ENCODE measurements around the gene TRIM37. TPM values are rescaled to one million over a fixed set of nuclear protein-coding genes. Genes with fewer than 3 reads are reported as not detected.
"Not testable (repeated sequence)": the region's sequence is repeated elsewhere in the genome, so short reads cannot be mapped to it uniquely, and the experiment has no call there.

The TRIM37 gene
- polyA plus RNA-seq, 2 donors: 4.1 to 6.1 TPM

- Histone ChIP-seq H3K4me3 (ENCODE audit: low read depth in 1 of 2, low read length in 2 of 2) (no peak overlapping the region), H3K9me3 (ENCODE audit: control insufficient read depth in 2 of 2, insufficient read depth in 1 of 2, low read depth in 1 of 2, low read length in 1 of 2) (no peaks in the 10 kb centered on the region), H3K4me1 (ENCODE audit: control insufficient read depth in 2 of 2, insufficient read depth in 2 of 2, low read length in 1 of 2) (peaks cover 0 to 2% of the 10 kb centered on the region in 2 donors), H3K27me3 (ENCODE audit: control insufficient read depth in 1 of 2, insufficient read depth in 2 of 2, low read length in 2 of 2) (no peaks in the 10 kb centered on the region), H3K27ac (ENCODE audit: low read depth in 2 of 2, low read length in 1 of 2) (no peak overlapping the region), H3K36me3 (ENCODE audit: control insufficient read depth in 2 of 2, insufficient read depth in 2 of 2, low read length in 1 of 2) (peaks cover 0 to 3% of the 10 kb centered on the region in 2 donors)
- 45 to 46% methylated on average over 8 of the region's 8 CpGs for WGBS, 2 donors
Observed at GRCh38 chr17:59093702-59094231, 12.9 kb downstream of the TRIM37 start.

- Histone ChIP-seq H3K27me3 (ENCODE audit: control insufficient read depth in 1 of 2, insufficient read depth in 2 of 2, low read length in 2 of 2) (no peaks in the 10 kb centered on the region), H3K4me1 (ENCODE audit: control insufficient read depth in 2 of 2, insufficient read depth in 2 of 2, low read length in 1 of 2) (peaks cover 0 to 2% of the 10 kb centered on the region in 2 donors), H3K9me3 (ENCODE audit: control insufficient read depth in 2 of 2, insufficient read depth in 1 of 2, low read depth in 1 of 2, low read length in 1 of 2) (no peaks in the 10 kb centered on the region), H3K4me3 (ENCODE audit: low read depth in 1 of 2, low read length in 2 of 2) (no peak overlapping the region), H3K36me3 (ENCODE audit: control insufficient read depth in 2 of 2, insufficient read depth in 2 of 2, low read length in 1 of 2) (peaks cover 0 to 3% of the 10 kb centered on the region in 2 donors), H3K27ac (ENCODE audit: low read depth in 2 of 2, low read length in 1 of 2) (no peak overlapping the region)
- WGBS, 2 donors: 62 to 63% methylated on average over 4 of the region's 4 CpGs
Observed at GRCh38 chr17:59093145-59093701, 13.5 kb downstream of the TRIM37 start.

DNA sequence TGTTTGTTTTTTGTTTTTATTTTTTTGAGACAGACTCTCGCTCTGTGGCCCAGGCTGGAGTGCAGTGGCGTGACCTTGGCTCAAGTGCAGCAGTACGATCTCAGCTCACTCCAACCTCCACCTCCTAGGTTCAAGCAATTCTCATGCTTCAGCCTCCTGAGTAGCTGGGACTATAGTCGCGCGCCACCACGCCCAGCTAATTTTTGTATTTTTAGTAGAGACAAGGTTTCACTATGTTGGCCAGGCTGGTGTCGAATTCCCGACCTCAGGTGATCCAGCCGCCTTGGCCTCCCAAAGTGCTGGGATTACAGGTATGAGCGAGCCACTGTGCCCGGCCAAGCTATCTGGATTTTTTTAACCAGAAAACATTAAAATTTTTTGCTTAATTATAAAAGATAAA, 16.1 kb downstream of the TRIM37 start:
- WGBS, 2 donors: 91 to 95% methylated on average over 12 of the region's 12 CpGs
- H3K27me3 ChIP-seq (ENCODE audit: control insufficient read depth in 1 of 2, insufficient read depth in 2 of 2, low read length in 2 of 2); H3K4me1 ChIP-seq (ENCODE audit: control insufficient read depth in 2 of 2, insufficient read depth in 2 of 2, low read length in 1 of 2); H3K27ac ChIP-seq (ENCODE audit: low read depth in 2 of 2, low read length in 1 of 2); H3K4me3 ChIP-seq (ENCODE audit: low read depth in 1 of 2, low read length in 2 of 2); H3K9me3 ChIP-seq (ENCODE audit: control insufficient read depth in 2 of 2, insufficient read depth in 1 of 2, low read depth in 1 of 2, low read length in 1 of 2); H3K36me3 ChIP-seq (ENCODE audit: control insufficient read depth in 2 of 2, insufficient read depth in 2 of 2, low read length in 1 of 2): not testable (repeated sequence)

GRCh38 chr17:59084154-59084553, 22.5 kb downstream of the TRIM37 start:
- Histone ChIP-seq H3K9me3 (ENCODE audit: control insufficient read depth in 2 of 2, insufficient read depth in 1 of 2, low read depth in 1 of 2, low read length in 1 of 2) (no peaks in the 10 kb centered on the region), H3K4me3 (ENCODE audit: low read depth in 1 of 2, low read length in 2 of 2) (no peak overlapping the region), H3K27me3 (ENCODE audit: control insufficient read depth in 1 of 2, insufficient read depth in 2 of 2, low read length in 2 of 2) (no peaks in the 10 kb centered on the region), H3K36me3 (ENCODE audit: control insufficient read depth in 2 of 2, insufficient read depth in 2 of 2, low read length in 1 of 2) (peaks cover 3% of the 10 kb centered on the region in 2 donors), H3K4me1 (ENCODE audit: control insufficient read depth in 2 of 2, insufficient read depth in 2 of 2, low read length in 1 of 2) (no peaks in the 10 kb centered on the region), H3K27ac (ENCODE audit: low read depth in 2 of 2, low read length in 1 of 2) (no peak overlapping the region)
- WGBS, 2 donors: 94 to 95% methylated on average over 4 of the region's 4 CpGs

- Histone ChIP-seq H3K4me1 (ENCODE audit: control insufficient read depth in 2 of 2, insufficient read depth in 2 of 2, low read length in 1 of 2) (no peaks in the 10 kb centered on the region), H3K27me3 (ENCODE audit: control insufficient read depth in 1 of 2, insufficient read depth in 2 of 2, low read length in 2 of 2) (no peaks in the 10 kb centered on the region), H3K4me3 (ENCODE audit: low read depth in 1 of 2, low read length in 2 of 2) (no peak overlapping the region), H3K36me3 (ENCODE audit: control insufficient read depth in 2 of 2, insufficient read depth in 2 of 2, low read length in 1 of 2) (peaks cover 2 to 6% of the 10 kb centered on the region in 2 donors), H3K27ac (ENCODE audit: low read depth in 2 of 2, low read length in 1 of 2) (no peak overlapping the region), H3K9me3 (ENCODE audit: control insufficient read depth in 2 of 2, insufficient read depth in 1 of 2, low read depth in 1 of 2, low read length in 1 of 2) (no peaks in the 10 kb centered on the region)
Observed at GRCh38 chr17:59074494-59074893, 32.2 kb downstream of the TRIM37 start.

- no peaks in the 10 kb centered on the region for H3K9me3 ChIP-seq (ENCODE audit: control insufficient read depth in 2 of 2, insufficient read depth in 1 of 2, low read depth in 1 of 2, low read length in 1 of 2)
- 95 to 96% methylated on average over 1 of the region's 1 CpG for WGBS, 2 donors
Observed at GRCh38 chr17:59073972-59074371, 32.7 kb downstream of the TRIM37 start.

DNA sequence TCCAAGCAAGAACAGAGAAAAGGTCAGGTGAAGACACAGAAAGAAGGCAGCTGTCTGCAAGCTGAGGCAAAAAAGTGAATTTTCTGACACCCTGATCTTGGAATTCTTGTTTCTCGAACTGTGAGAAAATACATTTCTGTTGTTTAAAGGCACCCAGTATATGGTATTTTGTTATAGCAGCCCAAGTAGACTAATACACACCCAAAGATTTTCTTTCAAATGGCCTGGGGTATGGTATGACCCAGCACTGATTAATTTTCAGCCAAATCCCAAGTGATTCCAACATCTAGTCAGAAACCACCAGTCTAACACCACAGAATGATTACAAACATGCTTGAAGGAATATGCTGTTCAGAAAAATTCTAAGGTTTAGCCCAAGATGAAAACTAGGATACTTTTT, 36.8 kb downstream of the TRIM37 start:
- Histone ChIP-seq H3K27me3 (ENCODE audit: control insufficient read depth in 1 of 2, insufficient read depth in 2 of 2, low read length in 2 of 2) (no peaks in the 10 kb centered on the region), H3K4me3 (ENCODE audit: low read depth in 1 of 2, low read length in 2 of 2) (no peak overlapping the region), H3K36me3 (ENCODE audit: control insufficient read depth in 2 of 2, insufficient read depth in 2 of 2, low read length in 1 of 2) (peaks cover 0 to 2% of the 10 kb centered on the region in 2 donors), H3K4me1 (ENCODE audit: control insufficient read depth in 2 of 2, insufficient read depth in 2 of 2, low read length in 1 of 2) (no peaks in the 10 kb centered on the region), H3K27ac (ENCODE audit: low read depth in 2 of 2, low read length in 1 of 2) (no peak overlapping the region), H3K9me3 (ENCODE audit: control insufficient read depth in 2 of 2, insufficient read depth in 1 of 2, low read depth in 1 of 2, low read length in 1 of 2) (no peaks in the 10 kb centered on the region)
- WGBS, 2 donors: 100% methylated on average over 1 of the region's 1 CpG

More at GRCh38 chr17:59073972-59074371, 32.7 kb downstream of the TRIM37 start:
- Histone ChIP-seq H3K36me3 (ENCODE audit: control insufficient read depth in 2 of 2, insufficient read depth in 2 of 2, low read length in 1 of 2) (peaks cover 2 to 3% of the 10 kb centered on the region in 2 donors), H3K27me3 (ENCODE audit: control insufficient read depth in 1 of 2, insufficient read depth in 2 of 2, low read length in 2 of 2) (no peaks in the 10 kb centered on the region), H3K4me3 (ENCODE audit: low read depth in 1 of 2, low read length in 2 of 2) (no peak overlapping the region), H3K4me1 (ENCODE audit: control insufficient read depth in 2 of 2, insufficient read depth in 2 of 2, low read length in 1 of 2) (no peaks in the 10 kb centered on the region), H3K27ac (ENCODE audit: low read depth in 2 of 2, low read length in 1 of 2) (no peak overlapping the region)

GRCh38 chr17:59067756-59068155, 38.9 kb downstream of the TRIM37 start:
- H3K36me3 ChIP-seq (ENCODE audit: control insufficient read depth in 2 of 2, insufficient read depth in 2 of 2, low read length in 1 of 2): peaks cover 0 to 2% of the 10 kb centered on the region in 2 donors
- H3K9me3 ChIP-seq (ENCODE audit: control insufficient read depth in 2 of 2, insufficient read depth in 1 of 2, low read depth in 1 of 2, low read length in 1 of 2): no peaks in the 10 kb centered on the region
- 89 to 96% methylated on average over 6 of the region's 6 CpGs for WGBS, 2 donors
- H3K27ac ChIP-seq (ENCODE audit: low read depth in 2 of 2, low read length in 1 of 2): no peak overlapping the region
- H3K4me3 ChIP-seq (ENCODE audit: low read depth in 1 of 2, low read length in 2 of 2): no peak overlapping the region
- no peaks in the 10 kb centered on the region for H3K4me1 ChIP-seq (ENCODE audit: control insufficient read depth in 2 of 2, insufficient read depth in 2 of 2, low read length in 1 of 2)
- H3K27me3 ChIP-seq (ENCODE audit: control insufficient read depth in 1 of 2, insufficient read depth in 2 of 2, low read length in 2 of 2): no peaks in the 10 kb centered on the region

DNA sequence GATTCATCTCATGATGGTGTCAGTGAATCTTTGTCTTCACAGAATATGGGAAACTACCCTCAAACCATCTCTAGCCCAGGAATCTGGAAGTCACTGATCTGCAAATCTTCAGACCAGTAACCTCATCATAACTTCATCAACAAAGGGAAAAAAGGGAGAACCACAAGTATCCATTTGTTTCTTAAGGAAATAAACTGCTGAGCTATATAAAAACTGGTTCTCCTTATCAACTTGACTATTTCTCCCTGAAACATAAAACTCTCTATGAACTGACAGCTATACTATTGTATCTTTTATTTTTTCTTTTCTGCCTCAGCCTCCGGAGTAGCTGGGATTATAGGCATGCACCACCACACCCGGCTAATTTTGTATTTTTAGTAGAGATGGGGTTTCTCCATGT, 39.3 kb downstream of the TRIM37 start:
- WGBS, 2 donors: 88 to 89% methylated on average over 2 of the region's 2 CpGs
- peaks cover 0 to 2% of the 10 kb centered on the region in 2 donors for H3K36me3 ChIP-seq (ENCODE audit: control insufficient read depth in 2 of 2, insufficient read depth in 2 of 2, low read length in 1 of 2)
- H3K9me3 ChIP-seq (ENCODE audit: control insufficient read depth in 2 of 2, insufficient read depth in 1 of 2, low read depth in 1 of 2, low read length in 1 of 2): no peaks in the 10 kb centered on the region
- H3K4me3 ChIP-seq (ENCODE audit: low read depth in 1 of 2, low read length in 2 of 2): no peak overlapping the region
- H3K27me3 ChIP-seq (ENCODE audit: control insufficient read depth in 1 of 2, insufficient read depth in 2 of 2, low read length in 2 of 2): no peaks in the 10 kb centered on the region
- no peak overlapping the region for H3K27ac ChIP-seq (ENCODE audit: low read depth in 2 of 2, low read length in 1 of 2)
- H3K4me1 ChIP-seq (ENCODE audit: control insufficient read depth in 2 of 2, insufficient read depth in 2 of 2, low read length in 1 of 2): no peaks in the 10 kb centered on the region

DNA sequence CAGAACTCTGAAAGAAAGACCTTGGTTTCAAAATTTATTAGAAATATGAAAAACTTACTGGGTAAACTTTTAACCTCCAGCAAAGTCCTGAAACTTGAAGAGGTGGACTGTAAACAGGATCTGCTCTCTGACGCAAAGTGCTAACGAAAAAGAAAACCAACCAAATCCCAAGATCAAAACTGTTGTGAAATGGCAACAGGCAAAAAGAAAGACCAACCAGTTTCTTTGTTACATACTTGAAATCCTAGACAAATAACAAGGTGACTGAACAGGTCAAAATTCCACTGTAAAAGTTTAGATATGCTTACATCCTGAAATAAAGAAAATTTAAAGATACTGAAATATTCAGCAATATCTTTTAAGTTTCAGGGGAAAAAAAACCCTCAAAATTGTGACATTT, 44.2 kb downstream of the TRIM37 start:
- WGBS, 2 donors: 89 to 92% methylated on average over 2 of the region's 2 CpGs
- Histone ChIP-seq H3K36me3 (ENCODE audit: control insufficient read depth in 2 of 2, insufficient read depth in 2 of 2, low read length in 1 of 2) (peaks cover 0 to 5% of the 10 kb centered on the region in 2 donors), H3K4me3 (ENCODE audit: low read depth in 1 of 2, low read length in 2 of 2) (no peak overlapping the region), H3K4me1 (ENCODE audit: control insufficient read depth in 2 of 2, insufficient read depth in 2 of 2, low read length in 1 of 2) (no peaks in the 10 kb centered on the region), H3K9me3 (ENCODE audit: control insufficient read depth in 2 of 2, insufficient read depth in 1 of 2, low read depth in 1 of 2, low read length in 1 of 2) (no peaks in the 10 kb centered on the region), H3K27ac (ENCODE audit: low read depth in 2 of 2, low read length in 1 of 2) (no peak overlapping the region), H3K27me3 (ENCODE audit: control insufficient read depth in 1 of 2, insufficient read depth in 2 of 2, low read length in 2 of 2) (no peaks in the 10 kb centered on the region)
